ENCODE measurements around the gene ZBED4.

The ZBED4 gene

DNA sequence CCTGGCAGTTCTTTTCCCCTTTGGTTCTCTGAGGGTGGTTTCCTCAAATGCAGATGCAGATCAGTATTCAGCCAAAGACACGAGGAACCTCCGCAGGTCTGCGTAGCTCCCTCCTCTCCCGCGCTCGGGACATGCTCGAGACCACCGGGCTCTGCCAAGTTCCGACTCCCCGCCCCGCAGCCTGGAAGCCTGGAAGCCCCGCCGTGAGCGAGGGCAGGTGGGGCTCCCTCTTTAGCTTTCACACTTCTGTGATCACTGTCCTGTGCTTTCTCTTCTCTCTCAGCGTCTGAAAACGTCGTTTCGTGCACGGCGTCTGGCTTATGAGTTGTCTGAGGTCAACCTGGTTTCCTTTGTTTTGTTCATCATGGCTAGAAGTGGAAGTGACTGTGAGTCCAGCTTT, 26.6 kb downstream of the ZBED4 start:
- no peak for DNase-seq (ENCODE audit: low read depth in 2 of 2, low spot score in 1 of 2)

DNA sequence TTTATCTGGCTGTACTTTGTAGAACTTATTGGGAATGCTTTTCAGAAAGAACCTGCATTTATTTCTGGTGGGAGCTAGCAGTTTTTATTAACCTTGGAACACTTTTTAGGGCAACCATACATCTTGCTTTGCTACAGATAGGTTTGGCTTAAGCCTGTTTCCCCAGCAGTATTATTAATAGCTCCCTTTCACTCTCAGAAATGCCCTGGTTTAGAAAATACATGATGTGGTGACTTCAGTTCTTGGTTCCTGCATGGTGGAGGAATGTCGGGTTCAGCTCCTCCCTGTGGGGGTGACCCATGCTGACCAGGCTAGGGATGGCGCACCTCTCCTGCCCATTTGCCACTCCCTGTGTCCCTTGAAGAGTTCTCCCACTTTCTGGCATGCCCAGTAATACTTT, 28.2 kb downstream of the ZBED4 start:
- no peak for DNase-seq (ENCODE audit: low read depth in 2 of 2, low spot score in 1 of 2)

DNA sequence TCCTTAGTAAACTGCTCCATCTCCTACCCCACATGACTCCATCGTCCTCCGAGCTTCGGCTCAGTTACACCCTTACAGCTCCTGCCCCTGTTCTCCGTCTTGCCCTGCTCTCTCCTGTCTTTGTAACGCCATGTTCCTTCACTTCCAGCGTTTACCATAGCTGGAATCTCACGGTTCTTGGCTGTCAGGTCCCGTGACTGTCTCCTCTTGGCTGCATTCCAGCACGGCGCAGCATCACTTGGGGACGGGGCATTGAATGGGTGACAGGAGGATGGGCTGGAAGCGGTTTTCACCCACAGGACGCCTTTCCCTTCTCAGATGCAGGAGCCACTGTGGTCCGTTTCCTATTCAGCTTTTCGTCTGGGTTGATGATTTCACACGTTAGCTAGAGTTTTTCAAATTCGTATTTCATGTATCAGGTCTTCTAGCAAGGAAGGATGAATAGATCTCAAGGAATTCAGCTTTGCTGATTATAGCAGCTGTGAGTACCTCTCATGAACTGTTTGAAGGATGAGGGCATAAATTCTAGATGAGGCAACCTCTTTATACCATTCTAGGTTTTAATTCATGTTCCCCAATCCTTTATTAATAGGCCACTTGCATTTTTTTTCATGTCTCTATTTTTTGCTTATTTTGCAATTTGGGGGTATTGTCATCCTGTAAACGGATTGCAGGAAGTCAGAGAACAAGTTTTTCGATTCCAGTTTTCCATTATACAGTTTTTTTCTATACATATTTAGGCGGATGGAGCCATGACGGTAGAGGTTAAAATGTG, 29.1 kb downstream of the ZBED4 start:
- no peak for DNase-seq (ENCODE audit: low read depth in 2 of 2, low spot score in 1 of 2)

DNA sequence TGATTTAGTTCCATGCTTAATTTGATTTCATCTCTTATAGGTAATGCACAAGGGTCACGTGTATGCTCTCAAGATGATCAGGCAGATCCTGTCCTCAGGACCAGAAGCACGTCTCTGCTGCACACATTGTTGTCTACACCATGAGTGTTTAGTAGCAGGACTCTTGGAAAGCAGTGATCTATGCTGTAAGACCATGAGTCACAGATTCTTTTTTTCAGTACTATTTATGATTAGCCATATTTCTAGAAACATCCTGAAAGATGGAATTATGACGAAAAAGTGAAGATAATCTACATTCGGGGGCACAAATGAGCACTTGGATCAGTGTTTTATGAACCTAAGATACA, 29.6 kb downstream of the ZBED4 start:
- no peak for DNase-seq (ENCODE audit: low read depth in 2 of 2, low spot score in 1 of 2)

DNA sequence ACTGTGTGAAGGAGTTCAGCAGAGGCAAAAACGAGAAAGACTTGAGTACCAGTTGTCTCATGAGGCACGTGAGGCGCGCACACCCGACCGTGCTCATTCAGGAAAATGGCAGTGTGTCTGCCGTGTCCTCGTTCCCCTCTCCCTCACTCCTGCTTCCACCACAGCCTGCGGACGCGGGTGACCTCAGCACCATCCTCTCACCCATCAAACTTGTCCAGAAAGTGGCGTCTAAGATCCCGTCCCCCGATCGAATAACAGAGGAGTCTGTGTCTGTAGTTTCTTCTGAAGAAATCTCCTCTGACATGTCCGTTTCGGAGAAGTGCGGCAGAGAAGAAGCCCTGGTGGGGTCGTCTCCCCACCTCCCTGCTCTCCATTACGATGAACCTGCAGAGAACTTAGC, 30.4 kb downstream of the ZBED4 start:
- DNase-seq (ENCODE audit: low read depth in 2 of 2, low spot score in 1 of 2) = no peak

DNA sequence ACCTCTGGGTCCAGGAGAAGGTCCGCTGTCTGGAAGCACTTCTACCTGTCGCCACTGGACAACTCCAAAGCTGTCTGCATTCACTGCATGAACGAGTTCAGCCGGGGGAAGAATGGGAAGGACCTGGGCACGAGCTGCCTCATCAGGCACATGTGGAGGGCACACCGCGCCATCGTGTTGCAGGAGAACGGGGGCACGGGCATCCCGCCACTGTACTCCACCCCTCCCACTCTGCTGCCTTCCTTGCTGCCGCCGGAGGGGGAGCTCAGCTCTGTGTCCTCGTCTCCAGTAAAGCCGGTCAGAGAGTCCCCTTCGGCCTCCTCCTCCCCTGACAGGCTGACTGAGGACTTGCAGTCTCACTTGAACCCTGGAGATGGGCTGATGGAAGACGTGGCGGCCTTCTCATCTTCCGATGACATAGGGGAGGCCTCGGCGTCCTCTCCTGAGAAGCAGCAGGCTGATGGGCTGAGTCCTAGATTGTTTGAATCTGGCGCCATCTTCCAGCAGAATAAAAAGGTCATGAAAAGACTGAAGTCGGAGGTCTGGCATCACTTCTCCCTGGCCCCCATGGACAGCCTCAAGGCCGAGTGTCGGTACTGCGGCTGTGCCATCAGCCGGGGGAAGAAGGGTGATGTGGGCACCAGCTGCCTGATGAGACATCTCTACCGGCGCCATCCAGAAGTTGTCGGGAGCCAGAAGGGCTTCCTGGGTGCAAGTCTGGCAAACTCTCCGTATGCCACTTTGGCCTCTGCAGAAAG, 31.0 kb downstream of the ZBED4 start:
- no peak for DNase-seq (ENCODE audit: low read depth in 2 of 2, low spot score in 1 of 2)

DNA sequence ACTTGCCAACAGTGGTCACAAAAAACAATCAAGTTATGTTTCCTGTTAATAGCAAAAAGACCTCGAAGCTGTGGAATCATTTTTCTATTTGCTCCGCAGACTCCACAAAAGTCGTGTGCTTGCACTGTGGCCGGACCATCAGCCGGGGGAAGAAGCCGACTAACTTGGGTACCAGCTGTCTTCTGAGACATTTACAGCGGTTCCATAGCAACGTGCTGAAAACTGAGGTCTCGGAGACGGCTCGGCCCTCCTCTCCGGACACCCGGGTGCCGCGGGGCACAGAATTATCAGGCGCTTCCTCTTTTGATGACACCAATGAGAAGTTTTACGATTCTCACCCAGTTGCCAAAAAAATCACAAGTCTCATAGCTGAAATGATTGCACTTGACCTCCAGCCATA, 31.6 kb downstream of the ZBED4 start:
- DNase-seq (ENCODE audit: low read depth in 2 of 2, low spot score in 1 of 2) = no peak

DNA sequence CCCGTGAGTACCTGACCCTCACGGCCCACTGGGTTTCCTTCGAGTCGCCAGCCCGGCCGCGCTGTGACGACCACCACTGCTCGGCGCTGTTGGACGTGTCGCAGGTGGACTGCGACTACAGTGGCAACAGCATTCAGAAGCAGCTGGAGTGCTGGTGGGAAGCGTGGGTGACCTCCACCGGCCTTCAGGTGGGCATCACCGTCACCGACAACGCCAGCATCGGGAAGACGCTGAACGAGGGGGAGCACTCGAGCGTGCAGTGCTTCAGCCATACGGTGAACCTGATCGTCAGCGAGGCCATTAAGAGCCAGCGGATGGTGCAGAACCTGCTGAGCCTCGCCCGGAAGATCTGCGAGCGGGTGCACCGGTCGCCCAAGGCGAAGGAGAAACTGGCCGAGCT, 32.2 kb downstream of the ZBED4 start:
- DNase-seq (ENCODE audit: low read depth in 2 of 2, low spot score in 1 of 2) = no peak

DNA sequence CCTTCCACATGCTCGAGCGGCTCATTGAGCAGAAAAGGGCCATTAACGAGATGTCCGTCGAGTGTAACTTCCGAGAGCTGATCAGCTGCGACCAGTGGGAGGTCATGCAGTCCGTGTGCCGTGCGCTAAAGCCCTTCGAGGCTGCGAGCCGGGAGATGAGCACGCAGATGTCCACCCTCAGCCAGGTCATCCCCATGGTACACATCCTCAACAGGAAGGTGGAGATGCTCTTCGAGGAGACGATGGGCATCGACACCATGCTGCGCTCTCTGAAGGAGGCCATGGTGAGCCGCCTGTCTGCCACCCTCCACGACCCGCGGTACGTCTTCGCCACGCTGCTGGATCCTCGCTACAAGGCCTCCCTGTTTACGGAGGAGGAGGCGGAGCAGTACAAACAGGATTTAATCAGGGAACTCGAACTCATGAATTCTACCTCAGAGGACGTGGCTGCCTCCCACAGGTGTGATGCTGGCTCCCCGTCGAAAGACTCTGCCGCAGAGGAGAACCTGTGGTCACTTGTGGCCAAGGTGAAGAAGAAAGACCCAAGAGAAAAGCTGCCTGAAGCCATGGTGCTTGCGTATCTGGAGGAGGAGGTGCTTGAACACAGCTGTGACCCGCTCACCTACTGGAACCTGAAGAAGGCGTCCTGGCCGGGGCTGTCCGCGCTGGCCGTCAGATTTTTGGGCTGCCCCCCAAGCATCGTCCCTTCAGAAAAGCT, 32.9 kb downstream of the ZBED4 start:
- no peak for DNase-seq (ENCODE audit: low read depth in 2 of 2, low spot score in 1 of 2)

DNA sequence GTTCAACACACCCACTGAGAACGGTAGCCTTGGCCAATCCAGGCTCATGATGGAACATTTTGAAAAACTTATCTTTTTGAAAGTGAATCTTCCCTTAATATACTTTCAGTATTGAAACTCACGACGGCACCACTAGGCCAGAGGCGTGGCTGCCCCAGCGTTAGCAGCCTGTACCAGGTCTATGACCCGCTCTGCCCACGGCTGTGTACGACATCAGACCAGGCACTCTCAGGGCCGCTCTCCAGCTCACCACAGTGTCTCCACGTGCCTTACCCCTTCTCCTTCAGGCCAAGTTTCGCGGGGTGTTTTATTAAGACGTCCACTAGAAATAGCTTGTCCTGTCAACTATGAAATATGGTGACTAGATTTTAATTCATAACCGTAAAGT, 33.4 kb downstream of the ZBED4 start:
- DNase-seq (ENCODE audit: low read depth in 2 of 2, low spot score in 1 of 2) = no peak

DNA sequence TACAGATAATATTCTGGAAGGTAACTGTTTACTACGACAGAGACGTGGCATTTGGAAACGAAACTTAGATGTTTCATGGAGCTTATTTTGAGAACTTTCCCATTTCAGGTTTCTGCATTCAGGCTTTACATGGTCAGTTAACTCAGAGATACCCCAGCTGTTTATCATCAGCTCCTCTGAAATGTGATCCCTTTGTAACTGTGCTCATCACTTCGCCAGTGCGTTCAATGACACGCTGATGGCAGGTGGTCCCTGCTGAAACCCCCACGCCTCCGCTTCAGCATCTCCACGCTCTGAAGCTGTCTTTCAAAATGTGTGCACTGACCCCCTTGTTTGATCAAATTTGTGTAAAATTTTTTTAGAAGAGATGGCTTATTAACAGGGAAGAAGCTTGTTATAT, 34.1 kb downstream of the ZBED4 start:
- no peak for DNase-seq (ENCODE audit: low read depth in 2 of 2, low spot score in 1 of 2)

DNA sequence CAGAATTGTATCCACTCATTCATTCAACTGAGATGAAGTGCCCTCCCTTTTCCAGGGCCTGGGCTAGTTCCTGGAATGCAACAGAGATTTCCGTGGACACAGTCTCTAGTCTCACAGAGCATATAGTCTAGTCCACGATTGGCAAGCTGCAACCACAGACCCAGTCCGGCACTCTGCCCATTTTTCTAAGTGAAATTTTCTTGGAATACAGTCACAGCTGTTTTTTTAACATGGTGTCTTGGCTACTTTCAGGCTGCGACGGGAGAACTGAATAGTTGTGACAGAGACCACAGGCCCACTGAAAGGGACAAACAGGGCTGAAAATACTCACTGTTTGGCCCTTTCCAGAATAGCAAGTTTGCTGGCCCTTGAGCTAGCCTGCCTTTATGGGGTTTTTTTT, 35.4 kb downstream of the ZBED4 start:
- no peak for DNase-seq (ENCODE audit: low read depth in 2 of 2, low spot score in 1 of 2)

DNA sequence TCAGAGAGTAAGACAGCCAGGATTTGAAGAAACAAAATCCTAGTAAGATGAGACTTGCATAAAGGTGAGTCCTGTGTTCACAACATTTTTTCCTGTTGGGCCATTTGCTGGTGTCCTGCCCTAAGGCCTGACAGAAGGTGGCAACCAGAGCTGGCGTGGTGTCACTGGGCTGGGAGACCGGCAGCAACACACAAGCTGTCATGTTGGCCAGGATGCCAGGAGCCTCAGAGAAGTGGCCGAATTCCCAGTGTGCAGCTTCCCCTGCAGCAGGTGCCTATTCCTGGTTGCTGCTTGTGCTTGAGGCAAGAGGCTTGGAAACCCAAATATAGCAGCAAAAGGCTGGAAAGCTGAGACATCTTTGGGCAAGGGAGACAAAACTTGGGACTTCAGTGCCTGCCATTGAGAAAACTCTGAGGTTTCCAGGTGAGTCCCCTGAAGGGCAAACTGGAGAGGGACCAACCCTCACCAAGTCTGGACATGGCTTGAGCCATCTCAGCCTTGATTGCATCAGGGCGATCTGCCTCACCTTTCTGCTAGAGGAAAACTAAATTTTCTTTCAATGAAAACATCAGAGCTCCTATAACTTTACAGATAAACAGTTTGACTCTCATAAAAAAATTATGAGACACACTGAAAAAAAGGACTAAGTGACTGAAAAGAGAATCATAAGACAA, 38.7 kb downstream of the ZBED4 start:
- no peak for DNase-seq (ENCODE audit: low read depth in 2 of 2, low spot score in 1 of 2)

DNA sequence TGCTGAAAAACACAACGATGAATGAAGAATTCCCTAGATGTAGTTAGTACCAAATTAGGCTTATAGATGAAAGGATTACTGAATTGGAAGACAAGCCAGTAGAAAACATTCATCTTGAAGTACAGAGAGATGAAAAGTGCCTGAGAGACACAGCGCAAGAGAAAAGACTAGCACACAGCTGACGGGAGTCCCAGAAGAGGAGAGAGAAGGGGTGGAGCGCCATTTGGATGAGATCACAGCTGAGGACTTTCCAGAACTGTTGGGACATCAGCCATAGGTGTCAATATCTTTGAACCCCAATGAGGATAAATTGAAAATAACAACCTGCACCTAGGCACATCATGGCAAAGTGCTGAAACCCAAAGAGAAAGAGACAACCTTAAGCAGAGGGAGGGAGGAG, 39.4 kb downstream of the ZBED4 start:
- DNase-seq (ENCODE audit: low read depth in 2 of 2, low spot score in 1 of 2) = no peak

DNA sequence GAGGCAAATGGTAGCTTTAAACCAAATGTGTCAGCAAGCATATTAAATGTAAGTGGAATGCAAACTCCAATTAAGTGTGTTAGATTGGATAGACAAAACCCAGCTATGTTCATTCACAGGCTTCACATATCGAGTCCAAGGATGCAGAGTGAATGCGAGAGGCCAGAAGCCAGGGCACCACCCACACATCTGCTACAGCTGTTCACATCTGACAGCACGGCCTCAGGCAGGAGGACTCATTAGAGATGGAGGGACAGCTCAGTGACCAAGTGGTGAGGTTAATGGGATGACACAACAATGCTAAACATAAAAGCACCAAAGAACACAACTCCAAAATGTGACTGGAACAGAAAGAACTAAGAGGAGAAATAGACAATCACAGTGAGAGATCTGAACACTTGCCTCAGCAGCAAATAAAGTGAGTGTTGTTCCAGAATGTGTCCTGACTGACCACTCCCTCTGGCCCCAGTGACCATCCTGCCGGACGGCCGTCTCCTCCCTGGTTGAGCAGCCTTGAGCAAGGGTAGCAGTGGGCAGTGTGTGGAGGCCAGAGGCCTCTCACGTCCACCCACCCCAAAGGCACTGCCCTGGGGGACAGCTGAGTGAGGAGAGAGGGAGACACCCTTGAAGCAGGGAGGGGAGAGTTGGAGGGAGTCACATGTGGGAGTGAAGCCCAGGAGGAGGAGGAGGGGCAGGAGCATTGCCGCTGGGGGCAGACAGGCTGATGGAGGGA, 40.8 kb downstream of the ZBED4 start:
- no peak for DNase-seq (ENCODE audit: low read depth in 2 of 2, low spot score in 1 of 2)

DNA sequence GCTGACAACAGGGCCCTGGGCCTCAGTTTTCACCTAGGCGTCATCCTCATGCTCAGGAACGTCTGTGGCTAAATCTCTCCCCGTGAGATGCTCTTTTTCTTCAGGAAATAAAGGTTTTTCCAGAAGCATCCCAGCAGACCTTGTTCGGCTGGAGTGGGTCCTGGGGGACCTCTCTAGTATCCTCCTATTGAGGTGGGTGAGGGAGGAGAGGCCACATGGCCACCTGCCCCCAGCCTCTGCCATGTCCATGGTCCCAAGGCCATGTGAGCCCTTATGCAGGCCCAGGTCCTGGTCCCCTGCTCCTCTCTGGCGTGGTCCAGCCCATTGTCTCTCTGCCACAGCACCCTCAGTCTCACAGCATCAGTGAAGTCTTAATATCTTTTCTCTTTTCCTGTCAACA, 42.6 kb downstream of the ZBED4 start:
- DNase-seq (ENCODE audit: low read depth in 2 of 2, low spot score in 1 of 2) = no peak

DNA sequence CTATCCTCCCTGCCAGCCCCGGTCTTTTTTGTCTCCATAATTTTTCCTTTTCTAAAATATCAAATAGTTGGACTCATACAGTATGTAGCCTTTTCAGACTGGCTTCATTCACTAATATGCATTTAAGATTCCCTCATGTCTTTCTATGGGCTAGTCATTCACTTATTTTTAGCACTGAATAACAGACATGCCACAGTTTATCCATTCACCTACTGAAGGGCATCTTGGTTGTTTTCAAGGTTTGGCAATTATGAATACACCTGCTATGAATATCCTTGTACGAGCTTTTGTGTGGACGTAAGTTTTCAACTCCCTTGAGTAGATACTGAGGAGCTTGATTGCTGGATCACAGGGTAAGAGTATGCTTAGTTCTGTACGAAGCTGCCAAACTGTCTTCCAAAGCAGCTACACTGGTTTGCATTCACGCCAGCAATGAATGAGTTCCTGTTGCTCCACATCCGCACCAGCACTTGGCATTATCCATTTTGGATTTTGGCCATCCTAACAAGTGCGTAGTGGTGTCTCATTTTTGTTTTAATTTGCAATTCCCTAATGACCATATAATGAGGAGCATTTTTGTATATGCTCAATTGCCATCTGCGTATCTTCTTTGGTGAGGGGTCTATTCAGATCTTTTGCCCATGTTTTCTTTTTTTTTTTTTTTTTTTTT, 43.5 kb downstream of the ZBED4 start:
- DNase-seq (ENCODE audit: low read depth in 2 of 2, low spot score in 1 of 2) = no peak

DNA sequence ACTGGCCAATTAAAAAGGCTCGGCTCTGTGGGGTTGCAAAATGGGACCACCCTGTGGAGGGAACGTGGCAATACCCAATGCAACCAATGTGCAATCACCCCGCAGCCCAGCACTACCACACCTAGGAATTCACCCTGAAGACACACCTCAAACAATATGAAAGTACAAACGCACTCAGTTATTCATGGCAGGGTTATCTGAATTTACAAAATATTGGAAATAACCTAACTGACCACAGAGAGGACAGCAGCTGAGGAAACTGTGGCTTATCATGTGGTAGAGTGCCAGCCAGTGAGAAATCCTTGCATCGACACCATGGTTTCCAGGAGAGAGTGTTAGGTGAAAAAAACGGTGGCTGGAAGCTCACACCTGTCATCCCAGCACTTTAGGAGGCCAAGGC, 45.9 kb downstream of the ZBED4 start:
- no peak for DNase-seq (ENCODE audit: low read depth in 2 of 2, low spot score in 1 of 2)

DNA sequence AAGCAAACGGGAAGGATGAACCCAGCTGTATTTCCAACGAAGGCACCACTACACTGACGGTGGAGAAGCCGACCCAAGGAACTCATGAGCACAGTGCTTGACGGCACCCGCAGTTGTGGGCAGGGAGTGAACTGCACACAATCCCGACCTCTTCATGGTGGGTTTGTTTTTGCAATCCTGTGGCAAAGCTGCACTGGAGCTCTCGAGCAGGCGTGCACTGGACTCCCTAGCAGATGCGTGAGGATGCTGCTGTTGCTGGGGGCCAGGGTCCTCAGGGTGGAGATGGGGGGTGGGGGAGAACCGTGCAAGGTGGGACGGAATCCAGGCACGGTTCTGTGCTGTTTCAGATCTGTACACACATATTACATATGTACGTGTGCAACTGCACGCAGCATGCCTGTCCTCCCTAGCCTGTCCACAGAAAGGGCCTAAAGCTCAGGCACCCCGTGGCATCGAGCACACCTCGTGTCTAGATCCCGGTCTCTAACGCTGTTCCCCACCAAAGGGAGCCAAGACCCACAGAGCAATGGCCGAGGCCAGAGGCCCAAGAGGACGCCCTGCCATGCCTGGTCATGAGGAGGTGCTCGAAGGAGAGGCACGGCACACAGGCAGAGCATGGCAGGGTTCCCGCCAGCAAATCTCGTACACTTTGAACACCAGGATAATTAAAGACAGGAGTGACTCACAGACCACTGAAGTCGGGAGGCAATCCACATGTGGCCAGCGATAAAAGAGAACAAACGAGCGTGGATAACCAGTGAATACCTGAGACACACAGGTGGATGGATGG, 47.0 kb downstream of the ZBED4 start:
- DNase-seq (ENCODE audit: low read depth in 2 of 2, low spot score in 1 of 2) = no peak

DNA sequence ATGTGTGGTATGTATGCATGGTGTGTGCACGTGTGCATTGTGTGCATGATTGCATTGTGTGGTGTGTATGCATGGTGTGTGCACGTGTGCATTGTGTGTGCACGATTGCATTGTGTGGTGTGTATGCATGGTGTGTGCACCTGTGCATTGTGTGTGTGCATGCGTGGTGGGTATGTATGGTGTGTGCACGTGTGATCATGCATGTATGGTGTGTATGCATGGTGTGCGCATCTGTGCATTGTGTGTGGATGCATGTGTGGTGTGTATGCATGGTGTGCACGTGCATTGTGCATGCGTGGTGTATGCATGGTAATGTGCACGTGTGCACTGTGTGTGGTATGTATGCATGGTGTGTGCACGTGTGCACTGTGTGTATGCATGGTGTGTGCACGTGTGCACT, 47.8 kb downstream of the ZBED4 start:
- DNase-seq (ENCODE audit: low read depth in 2 of 2, low spot score in 1 of 2) = no peak

Measured in stimulated activated CD8-positive, alpha-beta memory T cell treated with anti-CD3 and anti-CD28 coated beads, Interleukin-4, amount 100 ng/mL, for 1 hour (primary cell).